Activated T-helper 2 cell treated with anti-CD3 and anti-CD28 coated beads, Interferon-gamma antibody, Interleukin-2, Interleukin-4, amounts not matched to agents 10 μg/mL and 5 μg/mL and 100 μg/mL, durations not matched to agents 14 hours and 24 hours and 36 hours (primary cell): Measurements from ENCODE around the gene GIPC2. TPM values are rescaled to one million over a fixed set of nuclear protein-coding genes. Genes with fewer than 3 reads are reported as not detected.
"Not testable (repeated sequence)": the region's sequence is repeated elsewhere in the genome, so short reads cannot be mapped to it uniquely, and the experiment has no call there.

Experiments used
- DNase-seq: peaks from one replicate; pipeline ENCODE4 v3.0.0; 2021; ENCODE audit warnings: low spot score
- H3K27ac Mint-ChIP-seq: one replicate; pipeline ENCODE4 v1.8.0; 2021; ENCODE audit warnings: mixed read lengths
- H3K27me3 Mint-ChIP-seq: one replicate; pipeline ENCODE4 v1.8.0; 2021; ENCODE audit warnings: low read depth, mixed read lengths
- H3K36me3 Mint-ChIP-seq: one replicate; pipeline ENCODE4 v1.8.0; 2021; ENCODE audit warnings: low read depth, mixed read lengths
- H3K4me1 Mint-ChIP-seq: one replicate; pipeline ENCODE4 v1.8.0; 2021; ENCODE audit warnings: low read depth, mixed read lengths
- H3K4me3 Mint-ChIP-seq: one replicate; pipeline ENCODE4 v1.8.0; 2021; ENCODE audit warnings: low read depth, mild to moderate bottlenecking, moderate library complexity, mixed read lengths
- H3K9me3 Mint-ChIP-seq: one replicate; pipeline ENCODE4 v1.8.0; 2021; ENCODE audit warnings: mixed read lengths
- intact Hi-C: fragments of 100-400 bp; cut with micrococcal nuclease; formaldehyde crosslinking; loops from one replicate; pipeline ENCODE4 v1.15.1; 2023
- total RNA-seq: library from RNA; stranded (reverse); gene quantifications from 2 replicates; pipeline ENCODE4 v1.2.3, GENCODE V29; 2022

The GIPC2 gene
- total RNA-seq, 1 donor from 2014 or later = 0.09 TPM

GRCh38 chr1:78009836-78010235 is 35.9 kb upstream of the GIPC2 start:
- no peak overlapping the region for H3K4me3 Mint-ChIP-seq
- H3K27me3 Mint-ChIP-seq = no peaks in the 10 kb centered on the region
- H3K9me3 Mint-ChIP-seq = no peaks in the 10 kb centered on the region
- intact Hi-C loops = loop anchor here (10.0 kb wide), 1 partner anchor 615 kb away; the partner anchor contains the start of gene IFI44L
- H3K27ac Mint-ChIP-seq = no peak overlapping the region
- peaks cover 11% of the 10 kb centered on the region for H3K36me3 Mint-ChIP-seq
- H3K4me1 Mint-ChIP-seq = peaks cover 26% of the 10 kb centered on the region
- DNase-seq = no peak

DNA sequence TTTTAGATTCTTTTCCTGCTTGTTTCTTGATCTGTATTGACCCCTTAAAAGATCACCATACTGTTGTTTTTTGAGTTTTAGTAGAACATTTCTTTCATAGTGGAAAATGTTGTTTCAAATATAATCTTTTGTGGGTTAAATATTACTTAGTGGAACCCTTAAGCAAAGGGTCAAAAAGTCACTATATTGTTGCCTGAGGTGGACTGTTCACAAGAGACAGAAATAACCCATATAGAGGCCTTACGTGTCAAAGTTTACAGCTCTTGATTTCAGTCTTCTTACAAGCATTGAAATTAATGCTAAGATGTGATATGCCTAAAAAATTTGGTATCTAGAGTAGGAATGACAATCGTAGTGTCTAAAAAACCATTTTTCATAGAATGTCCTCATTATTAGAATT is 34.7 kb upstream of the GIPC2 start:
- Mint-ChIP-seq H3K36me3 (peaks cover 15% of the 10 kb centered on the region), H3K4me3 (no peak overlapping the region), H3K9me3 (no peaks in the 10 kb centered on the region), H3K27ac (no peak overlapping the region), H3K4me1 (peaks cover 22% of the 10 kb centered on the region), H3K27me3 (no peaks in the 10 kb centered on the region)
- intact Hi-C loops = no loop called here
- no peak for DNase-seq

GRCh38 chr1:78015148-78015547 is 30.6 kb upstream of the GIPC2 start:
- intact Hi-C loops = no loop called here
- peaks cover 2% of the 10 kb centered on the region for H3K4me1 Mint-ChIP-seq
- no peaks in the 10 kb centered on the region for H3K27me3 Mint-ChIP-seq
- no peaks in the 10 kb centered on the region for H3K9me3 Mint-ChIP-seq
- no peak overlapping the region for H3K4me3 Mint-ChIP-seq
- H3K36me3 Mint-ChIP-seq = peaks cover 19% of the 10 kb centered on the region
- H3K27ac Mint-ChIP-seq = no peak overlapping the region
- no peak for DNase-seq

- no peak overlapping the region for H3K27ac Mint-ChIP-seq
- no peak overlapping the region for H3K4me3 Mint-ChIP-seq
- intact Hi-C loops = no loop called here
- no peaks in the 10 kb centered on the region for H3K27me3 Mint-ChIP-seq
- peaks cover 13% of the 10 kb centered on the region for H3K36me3 Mint-ChIP-seq
- no peak for DNase-seq
- H3K9me3 Mint-ChIP-seq = no peaks in the 10 kb centered on the region
- H3K4me1 Mint-ChIP-seq = no peaks in the 10 kb centered on the region
Observed at GRCh38 chr1:78019024-78019423, 26.7 kb upstream of the GIPC2 start.

DNA sequence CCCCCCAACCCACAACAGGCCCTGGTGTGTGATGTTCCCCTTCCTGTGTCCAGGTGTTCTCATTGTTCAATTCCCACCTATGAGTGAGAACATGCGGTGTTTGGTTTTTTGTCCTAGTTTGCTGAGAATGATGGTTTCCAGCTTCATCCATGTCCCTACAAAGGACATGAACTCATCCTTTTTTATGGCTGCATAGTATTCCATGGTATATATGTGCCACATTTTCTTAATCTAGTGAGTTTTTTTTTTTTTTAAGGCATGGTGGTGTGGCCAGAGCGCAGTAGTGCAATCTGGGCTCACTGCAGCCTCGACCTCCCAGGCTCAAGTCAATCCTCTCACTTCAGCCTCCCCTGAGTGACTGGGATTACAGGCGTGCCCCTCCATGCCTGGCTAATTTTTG is 24.6 kb upstream of the GIPC2 start:
- H3K4me3 Mint-ChIP-seq, H3K9me3 Mint-ChIP-seq: not testable (repeated sequence)

GRCh38 chr1:78029793-78030192 is 16.0 kb upstream of the GIPC2 start:
- Mint-ChIP-seq H3K4me1 (no peaks in the 10 kb centered on the region), H3K9me3 (no peaks in the 10 kb centered on the region), H3K27me3 (peaks cover 13% of the 10 kb centered on the region), H3K27ac (no peak overlapping the region), H3K4me3 (no peak overlapping the region), H3K36me3 (no peaks in the 10 kb centered on the region)
- no peak for DNase-seq
- intact Hi-C loops = no loop called here

More for the DNA sequence above, 24.6 kb upstream of the GIPC2 start:
- DNase-seq, H3K4me1 Mint-ChIP-seq, intact Hi-C loops, H3K36me3 Mint-ChIP-seq, H3K27me3 Mint-ChIP-seq, H3K27ac Mint-ChIP-seq: not testable (repeated sequence)

DNA sequence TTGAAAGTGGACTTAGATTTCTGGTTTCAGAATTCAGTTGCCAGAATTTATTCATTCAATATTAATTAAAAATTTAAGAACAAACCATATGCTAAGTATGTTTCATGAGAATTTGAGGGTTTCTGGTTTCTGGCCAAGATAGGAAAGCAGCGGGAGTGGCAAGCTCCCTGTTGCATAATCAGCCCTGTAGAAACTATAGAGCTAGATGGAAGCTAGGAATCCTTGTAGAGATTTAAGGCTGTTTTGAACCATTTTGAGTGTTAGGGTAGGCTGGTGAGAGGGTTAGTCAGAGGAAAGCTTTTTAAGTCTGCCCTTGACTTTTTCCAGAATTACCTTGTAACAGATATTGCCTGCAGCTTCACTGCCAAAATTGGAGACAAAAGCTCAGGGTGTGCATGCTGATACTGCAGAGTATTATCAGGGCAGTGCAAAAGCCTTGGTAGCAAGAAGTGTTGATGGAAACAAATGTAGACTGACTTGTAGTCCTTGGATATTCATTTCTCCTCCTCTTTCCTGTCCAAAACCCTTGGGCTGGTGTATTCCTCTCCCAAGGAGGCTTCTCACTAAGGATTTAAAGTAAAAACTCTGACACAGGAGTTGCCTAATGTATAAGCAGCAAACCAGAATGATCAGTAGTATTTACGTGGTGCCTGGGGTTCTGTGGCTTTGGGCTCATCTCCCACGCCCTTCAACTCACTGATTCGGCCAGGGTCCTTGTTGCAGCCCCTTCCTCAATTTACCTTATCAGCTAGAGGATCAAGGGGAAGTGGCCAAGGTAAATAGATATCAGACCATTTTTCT is 12.6 kb upstream of the GIPC2 start:
- DNase-seq = no peak
- Mint-ChIP-seq H3K4me1 (no peaks in the 10 kb centered on the region), H3K36me3 (no peaks in the 10 kb centered on the region), H3K9me3 (no peaks in the 10 kb centered on the region), H3K27me3 (peaks cover 16% of the 10 kb centered on the region), H3K4me3 (no peak overlapping the region), H3K27ac (no peak overlapping the region)
- intact Hi-C loops = no loop called here

DNA sequence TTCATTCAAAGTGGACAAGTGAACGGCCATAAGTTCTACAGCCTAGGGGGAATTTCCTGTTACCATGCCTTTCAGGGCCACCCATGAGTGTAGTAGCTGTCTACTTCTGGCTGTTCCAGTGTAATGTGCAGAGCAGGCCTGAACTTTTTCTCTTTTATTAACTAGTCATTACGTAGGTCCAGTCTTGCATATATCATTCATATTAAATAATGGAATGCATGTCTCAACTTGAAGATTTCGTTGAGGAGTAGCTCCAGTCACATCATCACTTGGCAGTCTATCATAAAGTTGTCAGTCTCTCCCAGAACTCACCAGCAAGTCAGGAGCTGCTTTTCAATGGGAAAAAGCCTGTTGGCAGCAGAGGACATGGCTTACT is 12.0 kb upstream of the GIPC2 start:
- Mint-ChIP-seq H3K27ac (no peak overlapping the region), H3K4me1 (no peaks in the 10 kb centered on the region), H3K4me3 (no peak overlapping the region), H3K27me3 (peaks cover 16% of the 10 kb centered on the region), H3K9me3 (no peaks in the 10 kb centered on the region), H3K36me3 (no peaks in the 10 kb centered on the region)
- no peak for DNase-seq
- intact Hi-C loops = no loop called here

- no peak overlapping the region for H3K4me3 Mint-ChIP-seq
- H3K9me3 Mint-ChIP-seq = no peaks in the 10 kb centered on the region
- H3K36me3 Mint-ChIP-seq = no peaks in the 10 kb centered on the region
Observed at GRCh38 chr1:78035121-78035520, 10.6 kb upstream of the GIPC2 start.

GRCh38 chr1:78036450-78036849 is 9.3 kb upstream of the GIPC2 start:
- Mint-ChIP-seq H3K4me1 (peaks cover 8% of the 10 kb centered on the region), H3K9me3 (no peaks in the 10 kb centered on the region), H3K36me3 (no peaks in the 10 kb centered on the region)

More at GRCh38 chr1:78035121-78035520, 10.6 kb upstream of the GIPC2 start:
- Mint-ChIP-seq H3K4me1 (no peaks in the 10 kb centered on the region), H3K27me3 (peaks cover 16% of the 10 kb centered on the region), H3K27ac (no peak overlapping the region)
- no peak for DNase-seq
- intact Hi-C loops = no loop called here

DNA sequence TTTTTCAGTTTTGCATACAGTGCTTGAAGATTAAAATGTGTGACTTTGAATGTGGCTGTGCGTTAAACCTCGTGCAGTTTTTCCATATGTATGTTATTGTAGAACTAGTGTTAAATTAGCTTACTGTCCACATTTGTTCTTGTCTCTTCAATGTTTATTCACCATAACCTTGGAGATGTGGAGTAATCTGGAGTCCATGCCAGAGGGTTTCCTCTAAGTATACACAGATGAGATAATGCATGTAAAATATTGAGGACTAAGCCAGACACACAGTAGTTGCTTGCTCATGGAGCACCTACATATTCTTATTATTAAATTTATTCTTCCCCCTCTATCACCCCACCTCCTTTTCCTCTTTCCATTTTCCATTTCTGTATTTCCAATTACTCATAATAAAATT is 7.7 kb upstream of the GIPC2 start:
- Mint-ChIP-seq H3K4me1 (peaks cover 8% of the 10 kb centered on the region), H3K9me3 (no peaks in the 10 kb centered on the region), H3K27ac (no peak overlapping the region), H3K4me3 (no peak overlapping the region), H3K27me3 (peaks cover 19% of the 10 kb centered on the region), H3K36me3 (no peaks in the 10 kb centered on the region)
- intact Hi-C loops = no loop called here
- DNase-seq = no peak

More at GRCh38 chr1:78036450-78036849, 9.3 kb upstream of the GIPC2 start:
- no peak for DNase-seq
- peaks cover 16% of the 10 kb centered on the region for H3K27me3 Mint-ChIP-seq
- intact Hi-C loops = no loop called here
- H3K4me3 Mint-ChIP-seq = no peak overlapping the region
- H3K27ac Mint-ChIP-seq = no peak overlapping the region

GRCh38 chr1:78038491-78038939 is 7.3 kb upstream of the GIPC2 start:
- no peak for DNase-seq
- no peaks in the 10 kb centered on the region for H3K9me3 Mint-ChIP-seq
- peaks cover 23% of the 10 kb centered on the region for H3K27me3 Mint-ChIP-seq
- H3K4me3 Mint-ChIP-seq = no peak overlapping the region
- no peaks in the 10 kb centered on the region for H3K36me3 Mint-ChIP-seq
- H3K27ac Mint-ChIP-seq = no peak overlapping the region
- intact Hi-C loops = no loop called here
- H3K4me1 Mint-ChIP-seq = peaks cover 8% of the 10 kb centered on the region

- no peaks in the 10 kb centered on the region for H3K9me3 Mint-ChIP-seq
- no peak overlapping the region for H3K27ac Mint-ChIP-seq
- peaks cover 20% of the 10 kb centered on the region for H3K4me1 Mint-ChIP-seq
- no peak for DNase-seq
- intact Hi-C loops = loop anchor here (2.0 kb wide), 1 partner anchor 36 kb away; the partner anchor contains the start of gene DNAJB4
- H3K36me3 Mint-ChIP-seq = no peaks in the 10 kb centered on the region
- no peak overlapping the region for H3K4me3 Mint-ChIP-seq
- peaks cover 26% of the 10 kb centered on the region for H3K27me3 Mint-ChIP-seq
Observed at GRCh38 chr1:78040484-78041089, 5.2 kb upstream of the GIPC2 start.
